Body of pancreas (tissue), 4 donors: ENCODE results near the gene DAPK2. TPM values are rescaled to one million over a fixed set of nuclear protein-coding genes. Genes with fewer than 3 reads are reported as not detected.

Experiments used
- ATAC-seq: fragments of 150-250 bp; one replicate; pipeline ENCODE4 v1.9.1; 2016
- DNase-seq, 4 donors: peaks; one replicate each; pipeline ENCODE4 v3.0.0-alpha.2; 2019
- H3K27ac ChIP-seq, 4 donors: fragments of 200-600 bp; sonication (generic); 1 replicate in 3 of 4; 2 replicates in 1 of 4; pipeline versions ENCODE4 v1.5.1 to v1.6.1; 2016 to 2019; ENCODE audit warnings: mild to moderate bottlenecking in 1 of 4, mixed read lengths in 1 of 4, moderate library complexity in 1 of 4
- H3K27me3 ChIP-seq, 2 donors: fragments of 200-600 bp; sonication (generic); one replicate each; pipeline ENCODE4 v1.6.0; 2016; ENCODE audit warnings: mild to moderate bottlenecking in 1 of 2
- H3K36me3 ChIP-seq, 2 donors: fragments of 200-600 bp; sonication (generic); replicated peaks in 1 of 2; 2 replicates each; pipeline ENCODE4 v1.5.1; 2016; ENCODE audit warnings: low read depth in 2 of 2; ENCODE audit not compliant: insufficient read depth in 1 of 2
- H3K4me1 ChIP-seq: fragments of 200-600 bp; sonication (generic); one replicate; pipeline ENCODE4 v1.6.0; 2016
- H3K4me3 ChIP-seq, 2 donors: fragments of 200-600 bp; sonication (generic); 1 replicate in 1 of 2; 2 replicates in 1 of 2; pipeline ENCODE4 v1.5.1; 2016 to 2019
- H3K9me3 ChIP-seq, 3 donors: fragments of 200-600 bp; sonication (generic); 1 replicate in 2 of 3; 2 replicates in 1 of 3; pipeline ENCODE4 v1.5.1; 2016
- CTCF ChIP-seq, 7 experiments: fragments of 450-650 bp in 4 of 7; fragments of 200-600 bp in 3 of 7; sonication (generic) in 3 of 7; IDR thresholded peaks; one replicate each; pipeline ENCODE4 v1.5.1; 2016 to 2019; ENCODE audit warnings: antibody characterized with exemption in 7 of 7
- POLR2A ChIP-seq, 3 donors: fragments of 450-650 bp; IDR thresholded peaks; one replicate each; pipeline ENCODE4 v1.6.1; 2016; ENCODE audit warnings: antibody characterized with exemption in 3 of 3, mild to moderate bottlenecking in 2 of 3
- WGBS, 2 donors: methylation state at CpG; one replicate each; pipeline ENCODE4 v1.1.5; 2017; 5-methylcytosine and 5-hydroxymethylcytosine counted together
- intact Hi-C: fragments of 100-400 bp; cut with DNase I; formaldehyde crosslinking; loops from one replicate; pipeline ENCODE4 v1.15.1; 2023
- total RNA-seq, 2 donors: library from RNA; depleted of rRNA; stranded (reverse); fragments of >200 nt; gene quantifications; one replicate each; pipeline ENCODE4 v1.1.0, GENCODE V29; 2016

The DAPK2 gene
- total RNA-seq, 2 donors from 2014 or later, result 2.9 to 5.9 TPM

DNA sequence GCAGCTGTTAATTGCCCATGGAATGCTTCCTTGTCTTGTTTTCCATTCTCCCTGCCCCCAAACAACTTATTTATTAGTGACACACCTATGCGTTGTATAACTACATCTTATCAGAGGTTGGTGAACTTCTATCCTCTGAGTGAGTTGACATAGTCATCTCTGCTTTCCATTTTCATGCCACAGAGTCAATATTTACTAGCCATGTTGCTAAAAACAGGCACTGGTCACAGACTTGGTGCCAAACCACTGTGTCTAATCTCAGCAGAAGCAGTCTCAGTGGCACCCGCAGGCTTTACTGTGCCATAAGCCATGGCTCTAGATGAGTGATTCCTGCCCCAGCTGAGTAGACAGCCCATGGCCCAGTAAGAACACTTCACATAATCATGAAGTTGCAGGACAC lies 26.5 kb downstream of the DAPK2 start:
- no peak overlapping the region for H3K4me3 ChIP-seq
- ATAC-seq, result peak; percentile 92
- 29 to 34% methylated on average over 2 of the region's 2 CpGs for WGBS, 2 donors
- no peaks in the 10 kb centered on the region for H3K9me3 ChIP-seq
- intact Hi-C loops, result no loop called here
- H3K4me1 ChIP-seq, result peaks cover 66% of the 10 kb centered on the region
- H3K36me3 ChIP-seq, result no peaks in the 10 kb centered on the region
- TF ChIP-seq POLR2A (IDR thresholded peaks at IDR 0.05) (peak in 1 of 3 donors; percentile 29), CTCF (IDR thresholded peaks at IDR 0.05) (no peak)
- peak overlapping the region in 3 of 4 donors; percentile 7 to 63 (median 38) for H3K27ac ChIP-seq
- peak; percentile 63 to 75 (median 70) for DNase-seq
- no peaks in the 10 kb centered on the region for H3K27me3 ChIP-seq

GRCh38 chr15:64017591-64018163 lies 28.6 kb downstream of the DAPK2 start:
- no peak for DNase-seq
- no peaks in the 10 kb centered on the region for H3K9me3 ChIP-seq
- 84 to 87% methylated on average over 3 of the region's 3 CpGs for WGBS, 2 donors
- H3K4me3 ChIP-seq, result no peak overlapping the region
- TF ChIP-seq POLR2A (IDR thresholded peaks at IDR 0.05) (no peak), CTCF (IDR thresholded peaks at IDR 0.05) (no peak)
- no peak overlapping the region for H3K27ac ChIP-seq
- H3K27me3 ChIP-seq, result no peaks in the 10 kb centered on the region
- no peaks in the 10 kb centered on the region for H3K36me3 ChIP-seq
- intact Hi-C loops, result no loop called here
- no peak for ATAC-seq
- peaks cover 86% of the 10 kb centered on the region for H3K4me1 ChIP-seq

DNA sequence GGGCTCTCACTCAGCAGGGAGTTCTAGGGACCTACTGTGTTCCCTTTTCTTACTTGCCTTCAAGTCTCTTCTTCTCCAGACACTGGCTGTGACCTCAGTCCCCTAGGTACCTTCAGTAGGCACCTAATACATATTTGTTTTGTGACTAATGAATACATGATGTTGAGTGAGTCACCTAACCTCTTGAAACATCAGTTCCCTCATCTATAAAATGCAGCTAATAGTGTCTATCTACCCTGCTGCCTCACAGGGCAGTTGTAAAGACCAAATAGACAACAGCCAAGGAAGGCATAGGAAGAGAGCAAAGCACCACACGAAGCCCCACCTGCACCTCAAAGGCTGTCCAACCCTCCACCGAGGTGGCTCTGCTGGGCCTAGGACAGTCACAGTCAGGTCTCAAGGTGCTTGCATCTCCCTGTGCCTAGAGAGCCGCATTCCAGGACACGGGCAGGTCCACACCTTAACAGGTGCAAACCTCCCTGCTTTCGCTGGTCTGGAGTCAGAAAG lies 29.1 kb downstream of the DAPK2 start:
- no peak for TF ChIP-seq POLR2A (IDR thresholded peaks at IDR 0.05)
- TF ChIP-seq CTCF (IDR thresholded peaks at IDR 0.05), result no peak
- DNase-seq, result peak in 1 of 4 donors; percentile 42
- ATAC-seq, result no peak
- H3K36me3 ChIP-seq, result no peaks in the 10 kb centered on the region
- no peak overlapping the region for H3K27ac ChIP-seq
- intact Hi-C loops, result no loop called here
- no peaks in the 10 kb centered on the region for H3K27me3 ChIP-seq
- H3K4me1 ChIP-seq, result peaks cover 86% of the 10 kb centered on the region
- WGBS, 2 donors, result 87 to 93% methylated on average over 4 to 5 of the region's 5 CpGs
- H3K4me3 ChIP-seq, result no peak overlapping the region
- H3K9me3 ChIP-seq, result no peaks in the 10 kb centered on the region

GRCh38 chr15:64016257-64016656 lies 30.0 kb downstream of the DAPK2 start:
- no peaks in the 10 kb centered on the region for H3K27me3 ChIP-seq
- peaks cover 87% of the 10 kb centered on the region for H3K4me1 ChIP-seq
- 100% methylated on average over 2 of the region's 2 CpGs for WGBS, 2 donors
- intact Hi-C loops, result no loop called here
- no peaks in the 10 kb centered on the region for H3K9me3 ChIP-seq
- no peak overlapping the region for H3K27ac ChIP-seq
- TF ChIP-seq CTCF (IDR thresholded peaks at IDR 0.05), result no peak
- TF ChIP-seq POLR2A (IDR thresholded peaks at IDR 0.05), result no peak
- ATAC-seq (no peak), DNase-seq (no peak)
- no peak overlapping the region for H3K4me3 ChIP-seq
- no peaks in the 10 kb centered on the region for H3K36me3 ChIP-seq

DNA sequence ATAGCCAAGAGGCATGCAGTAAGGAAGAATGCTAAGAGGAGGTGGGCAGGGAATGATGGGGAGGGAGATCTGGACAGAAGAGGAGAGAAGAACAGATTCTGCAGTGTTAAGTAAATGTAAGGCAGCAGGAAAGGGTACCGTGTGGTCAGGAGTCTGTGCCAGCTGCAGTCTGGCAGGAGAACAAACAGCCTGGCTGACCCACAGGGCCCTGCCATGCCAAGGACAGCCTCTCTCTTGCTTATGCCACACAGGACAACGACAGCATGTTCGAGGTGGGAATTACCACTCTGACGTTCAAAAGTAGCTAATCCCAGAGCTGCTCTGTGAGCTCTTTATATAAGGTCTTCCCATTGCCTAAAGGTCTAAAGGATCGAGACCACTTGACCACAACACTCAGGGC lies 31.3 kb downstream of the DAPK2 start:
- DNase-seq (peak; percentile 81 to 89 (median 87)), ATAC-seq (peak; percentile 69)
- no peaks in the 10 kb centered on the region for H3K9me3 ChIP-seq
- H3K4me1 ChIP-seq, result peaks cover 84% of the 10 kb centered on the region
- TF ChIP-seq POLR2A (IDR thresholded peaks at IDR 0.05) (no peak), CTCF (IDR thresholded peaks at IDR 0.05) (no peak)
- H3K4me3 ChIP-seq, result no peak overlapping the region
- 23 to 25% methylated on average over 4 to 5 of the region's 5 CpGs for WGBS, 2 donors
- no peaks in the 10 kb centered on the region for H3K27me3 ChIP-seq
- intact Hi-C loops, result no loop called here
- H3K36me3 ChIP-seq, result no peaks in the 10 kb centered on the region
- peak overlapping the region; percentile 38 to 75 (median 46) for H3K27ac ChIP-seq
